Activated naive CD4-positive, alpha-beta T cell treated with anti-CD3 and anti-CD28 coated beads for 36 hours (primary cell): Measurements from ENCODE around the gene PRUNE2. TPM values are rescaled to one million over a fixed set of nuclear protein-coding genes. Genes with fewer than 3 reads are reported as not detected.
"Not testable (repeated sequence)": the region's sequence is repeated elsewhere in the genome, so short reads cannot be mapped to it uniquely, and the experiment has no call there.

Experiments
- CTCF ChIA-PET: fragments of 350-600 bp; sonication (Branson Sonifier 250); formaldehyde crosslinking; loops from one replicate; lab custom pipeline; 2021; ENCODE audit warnings: antibody characterized with exemption; lab: Charles Lee
- DNase-seq: peaks from one replicate; pipeline ENCODE4 v3.0.0-alpha.2; 2020
- H3K27ac Mint-ChIP-seq: one replicate; pipeline ENCODE4 v1.8.0; 2021; ENCODE audit warnings: mild to moderate bottlenecking, mixed read lengths
- H3K27me3 Mint-ChIP-seq: one replicate; pipeline ENCODE4 v1.8.0; 2021; ENCODE audit warnings: low read depth, mixed read lengths
- H3K36me3 Mint-ChIP-seq: one replicate; pipeline ENCODE4 v1.8.0; 2021; ENCODE audit warnings: low read depth, mixed read lengths
- H3K4me1 Mint-ChIP-seq: one replicate; pipeline ENCODE4 v1.8.0; 2021; ENCODE audit warnings: low read depth, mixed read lengths
- H3K4me3 Mint-ChIP-seq: one replicate; pipeline ENCODE4 v1.8.0; 2021; ENCODE audit warnings: mild to moderate bottlenecking, moderate library complexity, mixed read lengths
- H3K9me3 Mint-ChIP-seq: one replicate; pipeline ENCODE4 v1.8.0; 2021; ENCODE audit warnings: mixed read lengths
- intact Hi-C: fragments of 100-400 bp; cut with micrococcal nuclease; formaldehyde crosslinking; loops from one replicate; pipeline ENCODE4 v1.15.1; 2023
- total RNA-seq, 2 experiments: library from RNA; stranded (reverse); gene quantifications; one replicate each; pipeline ENCODE4 v1.2.3, GENCODE V29; 2021

Gene PRUNE2
- total RNA-seq, 2 experiments from 2014 or later: 0.38 TPM; not detected in 1

DNA sequence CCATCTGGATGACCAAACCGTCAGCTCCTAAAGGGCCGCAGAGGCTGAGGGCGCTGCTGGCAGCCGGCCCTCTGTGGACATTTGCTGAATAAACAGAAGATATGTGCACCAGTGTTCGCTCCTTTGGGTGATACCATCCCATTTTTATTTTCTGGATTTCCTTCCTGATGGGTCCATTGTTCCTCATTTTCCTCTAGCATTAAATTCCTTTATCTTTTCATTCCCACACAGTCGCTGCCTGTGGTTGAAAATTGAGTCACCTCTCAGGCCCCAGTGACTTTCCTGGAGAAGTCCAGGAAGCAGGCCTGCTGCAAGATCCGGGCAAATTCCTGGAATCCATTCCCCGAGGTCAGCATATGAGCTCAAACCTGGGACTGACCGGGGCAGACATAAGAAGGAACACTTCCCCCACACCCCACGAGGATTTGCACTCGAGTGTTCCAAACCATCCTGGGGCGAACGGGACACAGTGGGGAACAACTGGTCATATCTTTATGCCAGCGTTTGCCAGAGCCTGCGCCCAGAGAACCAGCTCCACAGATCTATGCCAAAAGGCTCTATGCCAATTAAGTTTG is 228.3 kb downstream of the PRUNE2 start:
- Mint-ChIP-seq H3K36me3 (no peaks in the 10 kb centered on the region), H3K27me3 (no peaks in the 10 kb centered on the region), H3K4me3 (no peak overlapping the region), H3K27ac (no peak overlapping the region), H3K4me1 (peaks cover 7% of the 10 kb centered on the region), H3K9me3 (no peaks in the 10 kb centered on the region)
- intact Hi-C loops: no loop called here
- DNase-seq: no peak
- CTCF ChIA-PET: no interaction called here

DNA sequence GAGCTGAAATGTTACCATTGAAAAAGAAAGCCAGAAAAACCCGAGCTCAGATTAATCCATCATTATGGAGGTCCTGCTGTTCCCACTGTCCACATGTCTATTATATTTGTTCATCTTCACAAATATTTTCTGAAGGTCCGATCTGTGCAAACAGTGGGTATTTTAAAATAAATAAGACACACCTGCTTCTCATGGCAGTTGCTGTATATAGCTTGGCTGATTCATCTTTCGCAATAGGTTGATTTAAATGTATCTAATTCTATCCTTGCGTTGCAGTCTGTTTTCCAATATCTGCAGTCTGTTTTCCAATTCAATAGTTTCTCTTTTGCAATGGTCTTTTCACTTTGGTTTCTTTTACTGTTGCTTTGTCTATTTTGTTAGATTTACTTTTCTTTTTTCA is 229.1 kb downstream of the PRUNE2 start:
- Mint-ChIP-seq H3K9me3 (no peaks in the 10 kb centered on the region), H3K36me3 (no peaks in the 10 kb centered on the region), H3K4me3 (no peak overlapping the region), H3K27me3 (no peaks in the 10 kb centered on the region), H3K27ac (no peak overlapping the region), H3K4me1 (peaks cover 7% of the 10 kb centered on the region)
- CTCF ChIA-PET: no interaction called here
- intact Hi-C loops: no loop called here
- DNase-seq: no peak

DNA sequence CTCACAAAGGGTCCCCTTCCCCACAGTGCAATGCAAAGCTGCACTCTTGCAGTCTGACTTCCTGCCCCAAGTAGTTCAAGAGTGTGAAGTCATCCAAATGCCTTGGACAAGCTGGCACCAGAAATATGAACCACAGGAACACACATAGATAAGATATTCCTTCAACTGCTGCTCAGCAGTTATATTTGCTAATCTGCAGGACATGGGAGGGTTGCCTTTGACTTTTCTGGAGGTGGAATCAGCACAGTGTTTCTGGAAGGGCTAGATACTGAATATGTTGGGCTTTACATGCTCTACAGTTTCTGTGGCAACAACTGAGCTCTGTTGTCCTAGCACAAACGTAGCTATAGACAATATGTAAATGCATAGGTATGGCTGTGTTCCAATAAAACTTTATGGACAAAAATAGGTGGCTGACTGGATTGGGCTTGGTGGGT is 238.4 kb downstream of the PRUNE2 start:
- Mint-ChIP-seq H3K27me3 (no peaks in the 10 kb centered on the region), H3K27ac (no peak overlapping the region)
- intact Hi-C loops: loop anchor here (2.0 to 10.0 kb wide), 2 partner anchors 37 to 327 kb away; no protein-coding TSS in a partner anchor

DNA sequence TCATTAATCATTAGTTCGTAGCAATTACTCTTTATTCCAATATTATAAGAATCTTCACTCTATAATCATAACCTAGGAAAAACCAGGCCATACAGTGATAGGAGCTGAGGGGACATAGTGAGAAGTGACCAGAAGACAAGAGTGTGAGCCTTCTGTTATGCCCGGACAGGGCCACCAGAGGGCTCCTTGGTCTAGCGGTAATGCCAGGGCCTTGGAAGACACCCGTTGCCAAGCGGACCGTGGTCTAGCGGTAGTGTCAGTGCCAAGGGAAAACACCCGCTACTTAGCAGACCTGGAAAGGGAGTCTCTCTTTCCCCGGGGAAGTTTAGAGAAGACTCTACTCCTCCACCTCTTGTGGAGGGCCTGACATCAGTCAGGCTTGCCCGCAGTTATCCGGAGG is 239.9 kb downstream of the PRUNE2 start:
- intact Hi-C loops: loop anchor here (2.0 to 10.0 kb wide), 2 partner anchors 39 to 329 kb away; no protein-coding TSS in a partner anchor
- H3K4me1 Mint-ChIP-seq, H3K27ac Mint-ChIP-seq, H3K36me3 Mint-ChIP-seq, CTCF ChIA-PET, H3K9me3 Mint-ChIP-seq, H3K4me3 Mint-ChIP-seq, DNase-seq, H3K27me3 Mint-ChIP-seq: not testable (repeated sequence)

More for the DNA sequence above, 238.4 kb downstream of the PRUNE2 start:
- no peak for DNase-seq
- CTCF ChIA-PET: interaction anchor here (0.6 to 1.0 kb wide), 4 partner anchors 13 to 231 kb away, joined by 3 to 4 read pairs (median 3); no protein-coding TSS in a partner anchor
- H3K4me3 Mint-ChIP-seq: no peak overlapping the region
- H3K36me3 Mint-ChIP-seq: no peaks in the 10 kb centered on the region
- no peaks in the 10 kb centered on the region for H3K9me3 Mint-ChIP-seq
- no peaks in the 10 kb centered on the region for H3K4me1 Mint-ChIP-seq

- intact Hi-C loops: loop anchor here (10.0 kb wide), 1 partner anchor 329 kb away; no protein-coding TSS in a partner anchor
- CTCF ChIA-PET: no interaction called here
- no peak overlapping the region for H3K4me3 Mint-ChIP-seq
- no peaks in the 10 kb centered on the region for H3K27me3 Mint-ChIP-seq
- no peak overlapping the region for H3K27ac Mint-ChIP-seq
- DNase-seq: no peak
- H3K36me3 Mint-ChIP-seq: no peaks in the 10 kb centered on the region
- no peaks in the 10 kb centered on the region for H3K4me1 Mint-ChIP-seq
- no peaks in the 10 kb centered on the region for H3K9me3 Mint-ChIP-seq
These were observed 240.5 kb downstream of the PRUNE2 start for GRCh38 chr9:76665458-76665857.

GRCh38 chr9:76664120-76664519 is 241.8 kb downstream of the PRUNE2 start:
- Mint-ChIP-seq H3K4me1 (no peaks in the 10 kb centered on the region), H3K4me3 (no peak overlapping the region), H3K9me3 (no peaks in the 10 kb centered on the region), H3K27me3 (no peaks in the 10 kb centered on the region), H3K27ac (no peak overlapping the region), H3K36me3 (no peaks in the 10 kb centered on the region)
- DNase-seq: no peak
- CTCF ChIA-PET: interaction anchor here (1.4 to 1.6 kb wide), 2 partner anchors 42 to 70 kb away, joined by 3 to 4 read pairs; no protein-coding TSS in a partner anchor
- intact Hi-C loops: loop anchor here (10.0 kb wide), 1 partner anchor 331 kb away; no protein-coding TSS in a partner anchor

GRCh38 chr9:76662476-76663281 is 243.2 kb downstream of the PRUNE2 start:
- Mint-ChIP-seq H3K27ac (no peak overlapping the region), H3K4me1 (no peaks in the 10 kb centered on the region), H3K36me3 (no peaks in the 10 kb centered on the region), H3K27me3 (peaks cover 3% of the 10 kb centered on the region), H3K4me3 (no peak overlapping the region), H3K9me3 (no peaks in the 10 kb centered on the region)
- DNase-seq: no peak
- intact Hi-C loops: loop anchor here (10.0 kb wide), 1 partner anchor 332 kb away; no protein-coding TSS in a partner anchor
- CTCF ChIA-PET: interaction anchor here (0.8 to 1.6 kb wide), 3 partner anchors 64 to 271 kb away, joined by 3 read pairs; no protein-coding TSS in a partner anchor

DNA sequence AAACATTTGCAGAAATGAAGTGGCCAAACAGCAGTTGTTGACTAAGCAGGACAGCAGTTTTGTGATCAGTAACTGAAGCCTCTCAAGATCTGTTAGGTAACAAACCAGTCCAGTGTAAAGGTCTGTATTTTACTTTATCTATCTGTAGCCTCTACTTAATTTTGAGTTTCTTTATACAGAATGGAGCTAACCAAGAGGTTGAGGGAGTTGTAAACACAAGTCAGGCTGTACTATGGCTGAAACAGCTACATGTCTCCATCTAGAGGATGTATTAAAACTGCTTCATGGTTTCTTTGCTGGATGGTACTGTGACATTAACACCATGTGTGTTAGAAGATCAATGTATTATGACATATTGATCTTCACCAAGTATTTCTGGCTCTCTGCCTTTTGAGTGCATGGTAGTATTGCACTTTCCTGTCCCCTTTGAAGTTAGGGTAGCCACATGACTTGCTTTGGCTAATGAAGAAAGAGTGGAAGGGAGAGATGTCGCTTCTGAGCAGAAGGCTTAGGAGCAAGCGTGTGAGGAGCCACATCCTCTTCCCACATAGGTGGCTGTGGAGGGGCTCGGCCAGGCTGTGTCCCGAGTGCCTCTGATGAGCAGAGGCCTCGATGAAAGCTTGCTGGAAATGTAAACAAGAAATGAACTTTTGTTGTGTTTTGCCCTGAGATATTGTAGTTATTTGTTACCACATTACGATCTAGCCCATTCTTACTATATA is 247.2 kb downstream of the PRUNE2 start:
- intact Hi-C loops: loop anchor here (1.0 to 2.0 kb wide), 4 partner anchors 199 to 264 kb away; partner anchors contain the start of genes GCNT1 and RFK
- Mint-ChIP-seq H3K27ac (no peak overlapping the region), H3K4me1 (peaks cover 5% of the 10 kb centered on the region), H3K4me3 (no peak overlapping the region), H3K36me3 (no peaks in the 10 kb centered on the region), H3K9me3 (no peaks in the 10 kb centered on the region), H3K27me3 (peaks cover 3% of the 10 kb centered on the region)
- DNase-seq: no peak
- CTCF ChIA-PET: interaction anchor here (0.7 to 2.3 kb wide), 9 partner anchors 23 to 265 kb away, joined by 3 to 6 read pairs (median 4); partner anchors contain the start of genes GCNT1 and RFK

DNA sequence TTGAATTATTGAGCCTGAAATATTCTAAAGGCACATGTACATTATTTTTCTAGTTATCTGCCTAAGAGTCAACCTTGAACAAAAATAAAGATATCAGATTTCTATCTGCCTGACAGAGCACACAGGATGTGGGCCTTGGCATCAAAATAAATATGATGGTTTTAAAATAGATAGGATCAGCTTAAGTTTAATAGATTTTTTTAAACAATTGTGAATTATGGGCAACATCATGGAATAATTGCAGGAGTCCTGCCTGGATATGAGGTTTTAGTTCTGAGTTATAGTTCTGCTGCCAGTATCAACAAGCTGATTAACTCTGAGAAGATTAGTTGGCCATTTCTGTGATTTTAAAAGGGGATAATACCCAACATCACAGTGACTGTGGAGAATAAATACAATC is 248.6 kb downstream of the PRUNE2 start:
- H3K4me3 Mint-ChIP-seq: no peak overlapping the region
- peaks cover 5% of the 10 kb centered on the region for H3K4me1 Mint-ChIP-seq
- H3K36me3 Mint-ChIP-seq: no peaks in the 10 kb centered on the region
- DNase-seq: no peak
- H3K9me3 Mint-ChIP-seq: no peaks in the 10 kb centered on the region
- intact Hi-C loops: no loop called here
- peaks cover 3% of the 10 kb centered on the region for H3K27me3 Mint-ChIP-seq
- H3K27ac Mint-ChIP-seq: no peak overlapping the region
- CTCF ChIA-PET: interaction anchor here (1.4 to 2.3 kb wide), 2 partner anchors 209 to 213 kb away, joined by 5 read pairs; no protein-coding TSS in a partner anchor

DNA sequence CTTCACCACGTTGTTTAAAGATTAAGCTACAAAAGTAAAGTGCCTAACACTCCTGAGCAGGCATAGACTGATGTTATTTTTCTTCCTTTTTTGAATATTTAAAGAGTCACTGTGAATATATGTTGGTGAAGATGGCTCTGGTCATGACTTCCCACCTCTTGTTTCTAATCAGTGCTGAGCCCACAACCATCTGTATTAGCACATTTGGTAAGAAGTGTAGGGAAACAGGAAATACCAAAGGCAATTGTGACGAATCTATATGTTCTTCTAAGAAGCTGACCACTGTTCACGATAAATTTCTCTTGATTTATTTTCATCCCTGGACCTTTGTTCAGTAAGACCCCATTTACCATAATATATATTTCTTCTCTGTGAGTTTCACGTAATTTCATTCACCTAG is 249.9 kb downstream of the PRUNE2 start:
- CTCF ChIA-PET: interaction anchor here (0.8 to 1.4 kb wide), 2 partner anchors 47 to 208 kb away, joined by 3 to 5 read pairs; no protein-coding TSS in a partner anchor
- peaks cover 15% of the 10 kb centered on the region for H3K4me1 Mint-ChIP-seq

DNA sequence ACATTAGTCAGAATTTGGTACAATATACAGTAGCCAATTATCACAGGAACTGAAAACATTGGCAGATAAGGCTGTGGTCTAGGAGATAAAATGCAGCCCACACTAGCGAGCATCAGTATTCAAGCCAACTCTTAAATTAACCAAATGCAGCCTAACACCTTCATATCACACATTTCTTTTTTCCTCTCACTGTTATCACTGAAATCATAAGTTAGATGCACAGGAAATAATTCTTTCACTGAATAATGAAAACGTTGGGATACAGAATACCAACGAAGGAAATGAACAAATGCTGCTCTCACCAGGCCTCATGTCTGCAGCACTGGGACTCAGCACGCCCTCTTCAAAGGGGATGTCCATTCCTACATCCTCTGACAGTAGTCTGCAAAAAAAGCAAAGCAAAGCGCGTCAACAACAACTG is 250.8 kb downstream of the PRUNE2 start:
- Mint-ChIP-seq H3K9me3 (no peaks in the 10 kb centered on the region), H3K4me1 (peaks cover 19% of the 10 kb centered on the region), H3K27ac (no peak overlapping the region), H3K36me3 (no peaks in the 10 kb centered on the region), H3K4me3 (no peak overlapping the region), H3K27me3 (peaks cover 3% of the 10 kb centered on the region)
- intact Hi-C loops: no loop called here
- DNase-seq: no peak
- CTCF ChIA-PET: no interaction called here

More for the DNA sequence above, 249.9 kb downstream of the PRUNE2 start:
- Mint-ChIP-seq H3K4me3 (no peak overlapping the region), H3K27me3 (peaks cover 3% of the 10 kb centered on the region), H3K9me3 (no peaks in the 10 kb centered on the region), H3K27ac (no peak overlapping the region), H3K36me3 (no peaks in the 10 kb centered on the region)
- DNase-seq: no peak
- intact Hi-C loops: no loop called here
